HG03025 (cell line): Measurements from ENCODE around the gene METTL3.

Experiments used
- ATAC-seq: cut with Tn5 transposase; IDR thresholded peaks from one replicate; pipeline ENCODE4 v1.9.1; 2021; ENCODE audit warnings: mild to moderate bottlenecking, moderate library complexity; ENCODE audit not compliant: unreplicated experiment, low FRiP score

METTL3 gene

GRCh38 chr14:21486640-21487087 is 24.5 kb downstream of the METTL3 start:
- no peak for ATAC-seq

DNA sequence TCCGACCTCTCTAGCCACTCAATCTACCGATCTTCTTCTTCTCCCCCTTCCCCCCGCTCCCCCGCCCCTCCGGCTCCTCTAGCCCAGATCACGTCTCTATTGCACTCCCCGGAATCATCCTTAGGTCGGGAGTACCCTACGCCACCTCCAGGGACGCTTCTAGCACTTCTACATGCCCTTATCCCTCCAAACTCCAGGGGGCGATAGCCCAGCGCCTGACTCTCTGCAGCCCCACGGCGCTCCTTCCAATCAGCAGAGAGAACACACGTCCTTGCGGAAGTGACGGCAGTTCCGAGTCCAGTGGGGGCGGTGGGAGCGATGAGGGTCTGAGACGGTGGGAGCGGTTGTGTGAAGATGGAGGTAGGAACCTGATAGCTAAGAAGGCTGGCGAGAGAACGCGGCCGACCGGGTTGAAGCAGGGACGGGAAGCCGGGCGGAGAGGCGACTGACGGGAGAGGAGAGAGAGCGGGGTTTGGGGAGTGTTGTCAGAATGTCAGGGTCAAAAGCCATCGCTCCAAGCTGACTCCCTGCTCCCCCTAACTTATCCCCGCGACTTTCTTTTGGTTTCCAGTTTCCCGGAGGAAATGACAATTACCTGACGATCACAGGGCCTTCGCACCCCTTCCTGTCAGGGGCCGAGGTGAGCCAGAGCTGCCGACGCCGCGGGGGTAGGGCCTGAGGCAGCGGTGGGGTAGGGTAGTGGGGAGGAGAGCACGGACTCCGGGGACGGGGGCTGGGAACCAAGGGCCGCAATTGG is 34.0 kb downstream of the METTL3 start, which contains the start of the genes RAB2B and TOX4:
TSS of gene RAB2B (minus strand) at position 35 of the 757 bp plus-strand sequence. CDS start 87 bp downstream, outside the sequence.
TSS of gene TOX4 (plus strand) at position 271 of the 757 bp plus-strand sequence. CDS start at position 355, 84 bp downstream.
- ATAC-seq: peak; percentile 99

DNA sequence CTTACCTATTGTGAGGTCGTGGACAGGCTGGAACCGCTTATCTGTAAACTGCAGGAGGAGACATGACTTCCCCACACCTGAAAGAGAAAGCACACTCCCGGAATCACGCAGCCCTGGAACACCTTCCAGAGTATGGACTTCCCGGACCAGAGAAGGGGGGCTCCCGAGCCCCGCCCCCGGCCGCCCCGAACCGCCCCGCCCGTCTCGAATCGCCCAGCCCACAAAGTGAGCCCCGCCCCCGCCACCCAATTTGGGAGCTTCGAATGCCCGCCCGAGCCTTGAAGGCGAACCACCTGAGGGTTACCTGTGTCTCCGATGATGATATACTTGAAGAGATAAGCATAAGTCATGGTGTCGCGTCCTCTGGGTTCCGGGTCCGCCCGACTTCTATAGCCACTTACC is 34.6 kb downstream of the METTL3 start:
- no peak for ATAC-seq

- no peak for ATAC-seq
Observed at GRCh38 chr14:21475767-21476522, 35.2 kb downstream of the METTL3 start.

GRCh38 chr14:21467616-21468015 is 43.5 kb downstream of the METTL3 start:
- ATAC-seq: no peak

GRCh38 chr14:21455912-21456667 is 55.0 kb downstream of the METTL3 start, which contains the start of gene CHD8:
Gene CHD8, minus strand, starts transcription at chr14:21456123. Its CDS starts 24,480 bp downstream, at chr14:21431643.
- ATAC-seq: peak; percentile 95

GRCh38 chr14:21455592-21455911 is 55.6 kb downstream of the METTL3 start:
- peak; percentile 21 for ATAC-seq

GRCh38 chr14:21454843-21455544 is 56.1 kb downstream of the METTL3 start:
- ATAC-seq: no peak

DNA sequence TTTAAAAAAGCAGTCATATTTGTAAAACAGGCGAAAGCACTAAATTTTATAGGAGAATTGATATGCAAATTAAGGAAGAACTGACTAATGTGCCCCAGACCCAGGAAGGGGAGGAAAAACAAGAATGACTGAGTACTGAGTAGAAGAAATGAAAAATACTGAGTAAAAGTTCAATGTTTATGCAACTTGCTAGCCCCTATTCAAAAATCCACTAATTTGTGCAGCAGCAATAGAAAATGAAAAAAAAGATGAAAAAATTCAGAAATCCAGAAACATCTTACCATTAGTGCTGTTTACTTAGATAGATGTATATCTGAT is 61.3 kb downstream of the METTL3 start:
- ATAC-seq: no peak
